Testis (tissue), 2 donors: ENCODE data around the gene C20orf173.

Experiments used
- POLR2A ChIP-seq: fragments of 450-650 bp; IDR thresholded peaks from one replicate; pipeline ENCODE4 v1.6.1; 2017; ENCODE audit warnings: antibody characterized with exemption, mild to moderate bottlenecking, moderate library complexity
- TF ChIP-seq, protein P1 (sequence below), 3 experiments: fragments of 450-650 bp in 2 of 3; fragments of 200-600 bp in 1 of 3; sonication (generic) in 1 of 3; IDR thresholded peaks; one replicate each; pipeline ENCODE4 v1.5.1; 2016 to 2019; ENCODE audit warnings: antibody characterized with exemption in 3 of 3, mild to moderate bottlenecking in 2 of 3, moderate library complexity in 1 of 3

DNA sequence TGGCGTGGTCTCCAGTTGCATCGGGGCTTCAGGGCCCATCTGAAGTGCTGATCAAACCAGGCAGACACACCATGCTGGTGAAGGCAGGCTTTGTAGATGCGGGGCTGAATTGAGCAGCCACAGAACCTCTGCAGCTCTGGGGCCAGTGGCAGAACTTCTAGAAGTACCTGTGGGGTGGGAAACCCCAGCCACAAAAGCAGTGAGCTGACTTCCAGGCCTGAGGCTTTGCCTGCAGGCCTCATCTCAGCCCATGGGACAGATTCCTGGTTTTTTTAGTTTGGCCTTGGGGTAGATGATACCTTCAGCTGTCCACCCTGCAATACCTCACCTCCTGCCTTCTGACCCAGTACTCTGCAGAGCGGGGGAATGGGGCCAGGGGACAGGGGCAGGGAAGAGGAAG is 14.1 kb downstream of the C20orf173 start:
- TF ChIP-seq, protein P1, sequence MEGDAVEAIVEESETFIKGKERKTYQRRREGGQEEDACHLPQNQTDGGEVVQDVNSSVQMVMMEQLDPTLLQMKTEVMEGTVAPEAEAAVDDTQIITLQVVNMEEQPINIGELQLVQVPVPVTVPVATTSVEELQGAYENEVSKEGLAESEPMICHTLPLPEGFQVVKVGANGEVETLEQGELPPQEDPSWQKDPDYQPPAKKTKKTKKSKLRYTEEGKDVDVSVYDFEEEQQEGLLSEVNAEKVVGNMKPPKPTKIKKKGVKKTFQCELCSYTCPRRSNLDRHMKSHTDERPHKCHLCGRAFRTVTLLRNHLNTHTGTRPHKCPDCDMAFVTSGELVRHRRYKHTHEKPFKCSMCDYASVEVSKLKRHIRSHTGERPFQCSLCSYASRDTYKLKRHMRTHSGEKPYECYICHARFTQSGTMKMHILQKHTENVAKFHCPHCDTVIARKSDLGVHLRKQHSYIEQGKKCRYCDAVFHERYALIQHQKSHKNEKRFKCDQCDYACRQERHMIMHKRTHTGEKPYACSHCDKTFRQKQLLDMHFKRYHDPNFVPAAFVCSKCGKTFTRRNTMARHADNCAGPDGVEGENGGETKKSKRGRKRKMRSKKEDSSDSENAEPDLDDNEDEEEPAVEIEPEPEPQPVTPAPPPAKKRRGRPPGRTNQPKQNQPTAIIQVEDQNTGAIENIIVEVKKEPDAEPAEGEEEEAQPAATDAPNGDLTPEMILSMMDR (IDR thresholded peaks at IDR 0.05): no peak
- TF ChIP-seq POLR2A: no peak
